HepG2 (cell line): ENCODE measurements around the gene TEX48.

ENCODE experiments used
- EHMT2 ChIP-seq: fragments of 200-600 bp; sonication (generic); IDR thresholded peaks from 2 replicates; pipeline ENCODE4 v1.7.0; 2017; ENCODE audit warnings: antibody characterized with exemption, low read depth, low read length, borderline replicate concordance
- ESRRA ChIP-seq: sonication (generic); formaldehyde crosslinking; IDR thresholded peaks from 2 replicates; pipeline ENCODE4 v1.5.1; 2020; ENCODE audit warnings: mild to moderate bottlenecking, low read depth, missing genetic modification reagents
- JUN ChIP-seq: sonication (generic); formaldehyde crosslinking; IDR thresholded peaks from 2 replicates; pipeline ENCODE4 v1.4.0; 2020; ENCODE audit warnings: mild to moderate bottlenecking, missing genetic modification reagents
- JUNB ChIP-seq: sonication (generic); formaldehyde crosslinking; IDR thresholded peaks from 2 replicates; pipeline ENCODE4 v1.8.0; 2022; ENCODE audit warnings: missing genetic modification reagents, mild to moderate bottlenecking, borderline replicate concordance
- KDM1A ChIP-seq: IDR thresholded peaks from 2 replicates; pipeline ENCODE4 v1.6.1; 2016; ENCODE audit warnings: missing compliant biosample characterization
- MYNN ChIP-seq: sonication (generic); formaldehyde crosslinking; IDR thresholded peaks from 2 replicates; pipeline ENCODE4 v1.4.0; 2020; ENCODE audit warnings: mild to moderate bottlenecking, low read depth, missing genetic modification reagents
- PRMT3 ChIP-seq: sonication (generic); formaldehyde crosslinking; IDR thresholded peaks from 2 replicates; pipeline ENCODE4 v1.8.1; 2022; ENCODE audit warnings: low read depth, mild to moderate bottlenecking, moderate library complexity, missing genetic modification reagents, borderline replicate concordance
- RXRA ChIP-seq: sonication (generic); formaldehyde crosslinking; IDR thresholded peaks from 2 replicates; pipeline ENCODE4 v1.5.1; 2020; ENCODE audit warnings: missing genetic modification reagents
- ZFP36 ChIP-seq: fragments of 150-350 bp; IDR thresholded peaks from 2 replicates; pipeline ENCODE4 v1.6.1; 2018; ENCODE audit warnings: borderline replicate concordance, low read length, low read depth; ENCODE audit not compliant: partially characterized antibody
- ZNF282 ChIP-seq: fragments of 450-650 bp; IDR thresholded peaks from 2 replicates; pipeline ENCODE4 v1.6.1; 2018; ENCODE audit not compliant: partially characterized antibody
- ZNF549 ChIP-seq: sonication (generic); formaldehyde crosslinking; IDR thresholded peaks from 2 replicates; pipeline ENCODE4 v1.5.0; 2020; ENCODE audit warnings: missing genetic modification reagents
- TF ChIP-seq, protein P1 (sequence below): sonication (generic); formaldehyde crosslinking; IDR thresholded peaks from 2 replicates; pipeline ENCODE4 v1.5.0; 2020; ENCODE audit warnings: mild to moderate bottlenecking, missing genetic modification reagents, moderate library complexity
- TF ChIP-seq, protein P2 (sequence below), 2 experiments: fragments of 450-650 bp in 1 of 2; sonication (generic) in 1 of 2; formaldehyde crosslinking; IDR thresholded peaks; 2 replicates each; pipeline versions ENCODE4 v1.5.0 to v1.8.0; 2020 to 2022; ENCODE audit warnings: mild to moderate bottlenecking in 1 of 2, missing genetic modification reagents in 1 of 2

DNA sequence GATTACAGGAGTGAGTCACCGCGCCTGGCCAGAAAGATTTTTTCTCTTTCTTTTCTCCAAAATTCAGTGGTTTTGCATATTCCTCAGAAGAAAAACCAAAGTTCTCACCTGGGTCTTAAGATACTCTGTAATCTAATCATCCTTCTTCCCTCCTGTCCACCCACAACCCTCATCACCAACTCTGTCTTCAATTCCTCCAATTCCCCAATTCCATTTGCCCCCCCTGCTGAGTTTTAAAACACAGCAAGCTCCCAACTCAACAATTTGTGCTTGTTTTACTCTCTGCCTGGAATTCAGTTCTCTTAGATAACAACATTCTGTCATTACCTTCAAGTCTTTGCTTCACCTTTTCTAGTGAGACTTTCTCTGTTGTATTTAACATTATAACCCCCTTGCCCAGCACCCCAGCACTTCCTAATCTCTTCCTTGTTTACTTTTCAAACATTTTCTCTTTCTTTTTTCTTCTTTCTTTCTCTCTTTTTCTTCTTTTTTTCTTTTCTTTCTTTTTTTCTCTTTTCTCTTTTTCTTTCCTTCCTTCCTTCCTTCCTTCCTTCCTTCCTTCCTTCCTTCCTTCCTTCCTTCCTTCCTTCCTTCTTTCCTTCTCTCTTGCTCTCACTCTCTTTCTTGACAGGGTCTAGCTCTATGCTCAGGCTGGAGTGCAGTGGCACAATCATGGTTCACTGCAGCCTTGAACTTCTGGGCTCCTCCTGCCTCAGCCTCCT lies 7.8 kb downstream of the TEX48 start:
- TF ChIP-seq, protein P1, sequence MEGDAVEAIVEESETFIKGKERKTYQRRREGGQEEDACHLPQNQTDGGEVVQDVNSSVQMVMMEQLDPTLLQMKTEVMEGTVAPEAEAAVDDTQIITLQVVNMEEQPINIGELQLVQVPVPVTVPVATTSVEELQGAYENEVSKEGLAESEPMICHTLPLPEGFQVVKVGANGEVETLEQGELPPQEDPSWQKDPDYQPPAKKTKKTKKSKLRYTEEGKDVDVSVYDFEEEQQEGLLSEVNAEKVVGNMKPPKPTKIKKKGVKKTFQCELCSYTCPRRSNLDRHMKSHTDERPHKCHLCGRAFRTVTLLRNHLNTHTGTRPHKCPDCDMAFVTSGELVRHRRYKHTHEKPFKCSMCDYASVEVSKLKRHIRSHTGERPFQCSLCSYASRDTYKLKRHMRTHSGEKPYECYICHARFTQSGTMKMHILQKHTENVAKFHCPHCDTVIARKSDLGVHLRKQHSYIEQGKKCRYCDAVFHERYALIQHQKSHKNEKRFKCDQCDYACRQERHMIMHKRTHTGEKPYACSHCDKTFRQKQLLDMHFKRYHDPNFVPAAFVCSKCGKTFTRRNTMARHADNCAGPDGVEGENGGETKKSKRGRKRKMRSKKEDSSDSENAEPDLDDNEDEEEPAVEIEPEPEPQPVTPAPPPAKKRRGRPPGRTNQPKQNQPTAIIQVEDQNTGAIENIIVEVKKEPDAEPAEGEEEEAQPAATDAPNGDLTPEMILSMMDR (CRISPR knock-in tag): no peak
- no peak for TF ChIP-seq ZNF549
- TF ChIP-seq ESRRA: no peak
- TF ChIP-seq EHMT2: no peak
- TF ChIP-seq, protein P2, sequence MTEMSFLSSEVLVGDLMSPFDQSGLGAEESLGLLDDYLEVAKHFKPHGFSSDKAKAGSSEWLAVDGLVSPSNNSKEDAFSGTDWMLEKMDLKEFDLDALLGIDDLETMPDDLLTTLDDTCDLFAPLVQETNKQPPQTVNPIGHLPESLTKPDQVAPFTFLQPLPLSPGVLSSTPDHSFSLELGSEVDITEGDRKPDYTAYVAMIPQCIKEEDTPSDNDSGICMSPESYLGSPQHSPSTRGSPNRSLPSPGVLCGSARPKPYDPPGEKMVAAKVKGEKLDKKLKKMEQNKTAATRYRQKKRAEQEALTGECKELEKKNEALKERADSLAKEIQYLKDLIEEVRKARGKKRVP (CRISPR knock-in tag; IDR thresholded peaks at IDR 0.05): no peak
- TF ChIP-seq JUNB (CRISPR knock-in tag): no peak
- TF ChIP-seq PRMT3 (CRISPR knock-in tag): no peak
- TF ChIP-seq ZFP36: no peak
- no peak for TF ChIP-seq RXRA (CRISPR knock-in tag)
- no peak for TF ChIP-seq MYNN
- no peak for TF ChIP-seq JUN
- TF ChIP-seq KDM1A (CRISPR knock-in tag): no peak
- no peak for TF ChIP-seq ZNF282
